T-helper 1 cell treated with Interleukin-12 subunit alpha and Interleukin-12 subunit beta and Interleukin-4 antibody, amounts not matched to agents 30 μg/mL and 1 μg/mL, for 36 hours (primary cell): ENCODE measurements around the gene PPT2.
"Not testable (repeated sequence)": the region's sequence is repeated elsewhere in the genome, so short reads cannot be mapped to it uniquely, and the experiment has no call there.

Source experiments
- H3K27ac Mint-ChIP-seq: one replicate; pipeline ENCODE4 v1.8.0; 2021; ENCODE audit warnings: mild to moderate bottlenecking, mixed read lengths
- H3K27me3 Mint-ChIP-seq: one replicate; pipeline ENCODE4 v1.8.0; 2021; ENCODE audit warnings: low read depth, mixed read lengths
- H3K36me3 Mint-ChIP-seq: one replicate; pipeline ENCODE4 v1.8.0; 2021; ENCODE audit warnings: low read depth, mixed read lengths
- H3K4me1 Mint-ChIP-seq: one replicate; pipeline ENCODE4 v1.8.0; 2021; ENCODE audit warnings: low read depth, mixed read lengths
- H3K4me3 Mint-ChIP-seq: one replicate; pipeline ENCODE4 v1.8.0; 2021; ENCODE audit warnings: mild to moderate bottlenecking, moderate library complexity, mixed read lengths
- H3K9me3 Mint-ChIP-seq: one replicate; pipeline ENCODE4 v1.8.0; 2021; ENCODE audit warnings: mixed read lengths

Gene PPT2

DNA sequence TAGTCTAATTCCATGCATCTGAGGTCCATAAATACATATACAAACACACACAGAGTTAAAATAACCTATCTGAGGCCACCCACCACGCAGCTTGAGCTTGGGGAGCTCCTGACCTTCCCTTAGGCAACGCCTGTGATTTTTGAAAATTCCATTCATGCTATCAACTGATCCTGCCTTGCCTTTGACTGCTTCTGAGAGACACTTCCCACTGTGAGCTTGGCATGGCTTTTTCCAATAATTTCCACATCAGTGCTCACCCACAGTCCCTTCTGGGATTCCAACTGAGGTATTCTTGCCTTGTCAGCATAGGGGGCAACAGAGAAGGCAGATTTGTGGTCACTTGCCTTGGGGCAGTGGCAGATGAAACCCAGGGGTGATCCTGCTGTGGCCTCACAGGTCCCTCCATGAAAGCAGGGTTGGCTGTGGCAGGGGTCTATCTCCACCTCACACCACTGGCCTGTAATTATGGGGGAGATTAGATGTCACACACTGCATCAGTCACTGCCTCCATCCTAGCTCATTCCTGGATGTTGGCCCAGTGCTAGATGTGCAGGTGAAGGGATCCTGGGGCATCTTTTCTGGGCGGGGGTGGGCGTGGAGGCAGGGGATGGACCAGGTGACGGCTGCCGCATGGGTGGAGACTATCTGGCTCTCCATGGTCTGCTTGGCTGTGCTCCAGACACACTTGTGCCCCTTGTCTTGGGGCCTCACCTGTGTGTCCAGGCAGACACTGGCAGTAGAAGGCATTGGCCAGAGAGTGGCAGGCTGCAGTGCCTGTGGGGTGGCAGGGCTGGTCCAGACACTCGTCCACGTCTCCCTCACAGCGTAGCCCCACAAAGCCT, 49.7 kb downstream of the PPT2 start:
- no peaks in the 10 kb centered on the region for H3K36me3 Mint-ChIP-seq
- no peak overlapping the region for H3K27ac Mint-ChIP-seq
- no peaks in the 10 kb centered on the region for H3K9me3 Mint-ChIP-seq
- H3K4me1 Mint-ChIP-seq: no peaks in the 10 kb centered on the region
- no peak overlapping the region for H3K4me3 Mint-ChIP-seq
- H3K27me3 Mint-ChIP-seq: peaks cover 26% of the 10 kb centered on the region

DNA sequence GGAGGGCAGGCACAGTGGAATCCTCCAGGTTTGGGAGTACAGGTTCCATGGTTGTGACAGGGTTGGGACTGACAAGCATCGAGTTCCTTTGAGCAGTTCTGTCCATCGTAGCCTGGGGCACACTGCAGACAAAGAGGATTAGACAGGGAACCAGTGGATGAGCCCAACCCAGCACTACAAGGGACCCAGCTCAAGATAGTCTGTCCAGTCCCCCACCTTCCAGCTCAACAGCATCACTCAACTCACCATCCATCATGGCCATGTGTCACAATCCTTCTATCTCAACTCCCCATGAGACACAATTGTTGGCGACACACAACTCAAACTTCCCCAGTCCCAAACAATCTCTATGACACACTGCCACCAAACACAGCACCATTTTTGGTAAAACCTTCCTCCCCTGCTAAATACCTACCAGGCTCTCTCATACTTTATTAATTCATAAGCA, 50.4 kb downstream of the PPT2 start:
- Mint-ChIP-seq H3K36me3 (no peaks in the 10 kb centered on the region), H3K27me3 (peaks cover 32% of the 10 kb centered on the region), H3K4me1 (no peaks in the 10 kb centered on the region), H3K27ac (no peak overlapping the region), H3K9me3 (no peaks in the 10 kb centered on the region), H3K4me3 (no peak overlapping the region)

DNA sequence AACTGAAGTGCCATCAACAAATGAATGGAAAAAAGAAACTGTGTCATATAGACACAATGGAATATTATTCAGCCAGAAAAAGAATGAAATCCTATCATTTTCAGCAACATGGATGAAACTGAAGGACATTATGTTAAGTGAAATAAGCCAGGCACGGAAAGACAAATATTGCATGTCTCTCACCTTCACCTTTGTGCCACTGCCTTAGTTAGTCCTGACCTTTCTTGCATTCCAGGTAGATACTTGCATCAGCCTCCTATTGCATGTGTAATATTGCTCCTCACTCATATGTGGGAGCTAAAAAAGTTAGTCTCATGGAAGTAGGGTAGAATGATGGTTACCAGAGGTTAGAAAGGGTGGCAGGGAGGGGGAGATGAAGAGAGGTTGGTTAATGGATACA, 55.1 kb downstream of the PPT2 start:
- H3K27ac Mint-ChIP-seq: no peak overlapping the region
- H3K4me1 Mint-ChIP-seq: no peaks in the 10 kb centered on the region
- no peaks in the 10 kb centered on the region for H3K9me3 Mint-ChIP-seq
- peaks cover 29% of the 10 kb centered on the region for H3K27me3 Mint-ChIP-seq
- no peak overlapping the region for H3K4me3 Mint-ChIP-seq
- H3K36me3 Mint-ChIP-seq: no peaks in the 10 kb centered on the region

DNA sequence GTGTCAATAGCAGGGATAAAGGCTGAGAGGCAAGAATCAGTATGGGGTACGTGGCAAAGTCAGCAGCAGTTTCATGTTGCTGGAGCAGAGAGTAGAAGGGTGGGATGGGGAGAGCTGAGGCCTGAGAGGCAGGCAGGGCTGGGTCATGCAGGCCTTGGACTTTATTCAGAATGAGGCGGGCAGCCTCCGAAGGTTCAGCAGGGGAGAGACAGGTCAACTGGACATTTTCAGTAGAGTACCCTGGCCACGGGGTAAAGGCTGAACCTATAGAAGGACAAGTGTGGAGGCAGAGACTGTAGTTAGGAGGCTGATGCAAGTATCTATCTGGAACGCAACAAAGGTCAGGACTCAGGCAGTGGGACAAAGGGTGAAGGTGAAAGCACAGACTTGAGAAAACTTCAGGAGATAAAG, 56.3 kb downstream of the PPT2 start:
- Mint-ChIP-seq H3K36me3 (no peaks in the 10 kb centered on the region), H3K4me3 (no peak overlapping the region), H3K9me3 (no peaks in the 10 kb centered on the region), H3K27ac (no peak overlapping the region), H3K4me1 (peaks cover 2% of the 10 kb centered on the region), H3K27me3 (peaks cover 19% of the 10 kb centered on the region)

DNA sequence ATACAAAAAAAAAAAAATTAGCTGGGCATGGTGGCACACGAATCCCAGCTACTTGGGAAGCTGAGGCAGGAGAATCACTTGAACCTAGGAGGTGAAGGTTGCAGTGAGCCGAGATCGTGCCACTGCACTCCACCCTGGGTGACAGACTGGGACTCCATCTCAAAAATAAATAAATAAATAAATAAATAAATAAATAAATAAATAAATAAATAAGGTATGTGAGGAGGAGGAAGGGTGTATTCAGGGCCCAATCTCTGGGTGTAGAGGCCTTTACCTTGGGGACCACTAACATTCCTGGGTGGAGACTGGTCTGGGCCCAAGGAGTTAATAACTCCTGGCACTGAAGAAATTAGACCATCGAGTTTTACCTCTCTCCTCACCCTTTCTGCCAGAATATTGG, 57.5 kb downstream of the PPT2 start:
- H3K9me3 Mint-ChIP-seq, H3K4me3 Mint-ChIP-seq, H3K36me3 Mint-ChIP-seq, H3K4me1 Mint-ChIP-seq, H3K27ac Mint-ChIP-seq: not testable (repeated sequence)
- H3K27me3 Mint-ChIP-seq: peaks cover 11% of the 10 kb centered on the region

DNA sequence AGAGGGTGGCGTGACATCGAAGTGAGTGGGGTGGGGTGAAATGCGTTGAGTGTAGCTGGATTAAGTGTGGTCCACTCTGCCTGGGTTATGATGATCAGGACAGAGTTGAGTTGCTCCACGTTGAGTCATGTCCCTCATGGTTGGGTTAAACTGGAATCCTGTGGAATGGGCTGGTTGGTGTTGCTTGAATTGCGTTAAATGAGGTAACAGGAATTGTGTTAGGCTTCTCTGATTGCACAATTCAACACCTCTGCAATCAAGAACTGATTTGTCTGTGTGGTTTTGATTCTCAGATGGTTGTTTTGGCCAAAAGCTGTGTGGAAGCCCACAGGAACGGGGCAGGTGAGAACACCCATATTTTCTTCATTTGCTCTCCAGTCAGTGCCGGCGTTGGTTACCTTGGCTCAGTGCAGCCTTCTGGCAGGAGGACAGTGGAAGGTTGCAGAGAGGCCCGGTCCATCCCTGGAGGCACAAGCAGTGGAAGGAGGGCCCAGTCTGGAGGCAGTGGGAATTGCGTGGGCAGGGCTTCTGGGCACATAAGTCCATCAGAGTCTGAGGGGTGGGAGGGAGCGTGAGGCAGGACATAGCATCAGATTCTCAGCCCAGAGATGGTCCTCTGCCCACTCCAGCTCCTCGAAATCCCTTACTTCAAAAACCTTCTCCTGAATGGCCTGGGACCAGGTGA, 58.3 kb downstream of the PPT2 start:
- Mint-ChIP-seq H3K27ac (no peak overlapping the region), H3K36me3 (no peaks in the 10 kb centered on the region), H3K4me1 (peaks cover 2% of the 10 kb centered on the region), H3K4me3 (no peak overlapping the region), H3K27me3 (peaks cover 12% of the 10 kb centered on the region), H3K9me3 (no peaks in the 10 kb centered on the region)
